HG02981 (cell line): Measurements from ENCODE around the gene SENP3.

ENCODE experiments used
- ATAC-seq: cut with Tn5 transposase; IDR thresholded peaks from one replicate; pipeline ENCODE4 v1.9.1; 2021; ENCODE audit warnings: mild to moderate bottlenecking, moderate library complexity; ENCODE audit not compliant: unreplicated experiment

SENP3 gene

GRCh38 chr17:7561589-7562207 lies at the start of gene SENP3:
TSS of gene SENP3 (plus strand) at chr17:7561919. CDS start at chr17:7563077, 1,158 bp downstream.
- peak; percentile 60 for ATAC-seq

- no peak for ATAC-seq
Observed at GRCh38 chr17:7512105-7512504, 49.6 kb upstream of the SENP3 start.

DNA sequence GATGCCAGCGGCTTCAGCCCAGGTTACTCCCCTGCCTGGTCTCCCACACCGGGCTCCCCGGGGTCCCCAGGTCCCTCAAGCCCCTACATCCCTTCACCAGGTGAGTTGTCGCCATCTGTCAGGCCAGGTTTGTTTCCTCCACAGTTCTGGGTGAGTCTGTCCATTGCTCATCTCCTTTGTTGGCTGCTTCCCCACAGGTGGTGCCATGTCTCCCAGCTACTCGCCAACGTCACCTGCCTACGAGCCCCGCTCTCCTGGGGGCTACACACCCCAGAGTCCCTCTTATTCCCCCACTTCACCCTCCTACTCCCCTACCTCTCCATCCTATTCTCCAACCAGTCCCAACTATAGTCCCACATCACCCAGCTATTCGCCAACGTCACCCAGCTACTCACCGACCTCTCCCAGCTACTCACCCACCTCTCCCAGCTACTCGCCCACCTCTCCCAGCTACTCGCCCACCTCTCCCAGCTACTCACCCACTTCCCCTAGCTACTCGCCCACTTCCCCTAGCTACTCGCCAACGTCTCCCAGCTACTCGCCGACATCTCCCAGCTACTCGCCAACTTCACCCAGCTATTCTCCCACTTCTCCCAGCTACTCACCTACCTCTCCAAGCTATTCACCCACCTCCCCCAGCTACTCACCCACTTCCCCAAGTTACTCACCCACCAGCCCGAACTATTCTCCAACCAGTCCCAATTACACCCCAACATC lies 48.7 kb upstream of the SENP3 start:
- ATAC-seq = no peak

DNA sequence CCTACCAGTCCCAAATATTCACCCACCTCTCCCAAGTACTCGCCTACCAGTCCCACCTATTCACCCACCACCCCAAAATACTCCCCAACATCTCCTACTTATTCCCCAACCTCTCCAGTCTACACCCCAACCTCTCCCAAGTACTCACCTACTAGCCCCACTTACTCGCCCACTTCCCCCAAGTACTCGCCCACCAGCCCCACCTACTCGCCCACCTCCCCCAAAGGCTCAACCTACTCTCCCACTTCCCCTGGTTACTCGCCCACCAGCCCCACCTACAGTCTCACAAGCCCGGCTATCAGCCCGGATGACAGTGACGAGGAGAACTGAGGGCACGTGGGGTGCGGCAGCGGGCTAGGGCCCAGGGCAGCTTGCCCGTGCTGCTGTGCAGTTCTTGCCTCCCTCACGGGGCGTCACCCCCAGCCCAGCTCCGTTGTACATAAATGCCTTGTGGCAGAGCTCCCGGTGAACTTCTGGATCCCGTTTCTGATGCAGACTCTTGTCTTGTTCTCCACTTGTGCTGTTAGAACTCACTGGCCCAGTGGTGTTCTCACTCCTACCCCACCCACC lies 47.8 kb upstream of the SENP3 start:
- ATAC-seq = no peak

GRCh38 chr17:7515911-7516610 lies 45.7 kb upstream of the SENP3 start:
- no peak for ATAC-seq

DNA sequence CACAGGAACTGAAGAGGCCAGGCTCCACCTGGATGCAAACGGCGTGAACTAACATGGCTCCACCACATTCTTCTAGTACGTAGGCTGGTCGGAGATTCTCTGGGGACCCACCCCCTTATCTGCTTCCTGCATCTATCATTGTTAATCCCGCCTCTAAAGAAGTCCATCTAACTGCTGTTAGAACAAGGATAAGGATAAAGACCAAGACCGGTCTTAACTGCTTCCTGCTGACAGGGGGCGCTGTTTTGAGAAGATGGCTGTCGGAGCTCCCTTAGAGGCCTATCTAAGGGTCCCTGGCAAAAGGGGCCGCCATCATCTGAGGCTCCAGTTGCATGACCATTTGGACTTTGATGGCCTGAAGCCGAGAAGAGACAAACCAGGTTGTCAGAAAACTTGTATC lies 38.7 kb upstream of the SENP3 start:
- no peak for ATAC-seq

- ATAC-seq = no peak
Observed at GRCh38 chr17:7528842-7529241, 32.9 kb upstream of the SENP3 start.

DNA sequence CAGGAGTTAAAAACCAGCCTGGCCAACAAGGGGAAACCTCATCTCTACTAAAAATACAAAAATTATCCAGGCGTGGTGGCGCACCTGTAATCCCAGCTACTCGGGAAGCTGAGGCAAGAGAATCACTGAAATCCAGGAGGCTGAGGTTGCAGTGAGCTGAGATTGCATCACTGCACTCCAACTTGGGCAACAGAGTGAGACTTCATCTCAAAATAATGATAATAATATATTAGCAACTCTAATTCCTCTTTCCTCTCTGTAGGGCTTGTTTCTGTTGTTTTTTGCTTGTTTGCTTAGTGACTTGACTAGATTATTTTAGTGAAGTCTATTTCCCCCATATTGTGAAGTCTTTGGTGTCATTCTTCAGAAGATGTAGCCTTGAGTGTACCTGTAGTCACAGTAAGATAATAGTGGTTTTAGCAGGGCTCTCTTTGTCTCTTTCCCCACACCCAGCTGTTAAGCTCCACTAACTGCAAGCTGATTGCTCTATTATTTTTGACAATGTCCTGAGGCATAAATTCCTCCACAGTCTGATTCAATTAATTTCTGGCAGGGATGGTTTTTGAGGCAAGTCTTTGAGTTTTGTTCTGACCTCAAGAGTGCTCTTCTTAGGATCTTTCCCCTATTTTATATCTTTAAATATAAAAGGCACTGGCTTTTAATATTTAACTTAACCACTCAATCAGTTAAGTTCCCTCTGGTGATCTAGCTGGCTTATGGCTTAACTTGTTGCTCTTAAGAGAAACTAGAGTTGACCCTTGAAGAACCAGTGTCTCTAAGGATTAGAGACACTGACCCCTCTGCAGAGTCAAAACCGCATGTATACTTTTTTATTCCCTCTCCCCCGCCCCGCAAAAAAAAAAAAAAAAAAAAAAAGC lies 31.5 kb upstream of the SENP3 start:
- ATAC-seq = no peak

DNA sequence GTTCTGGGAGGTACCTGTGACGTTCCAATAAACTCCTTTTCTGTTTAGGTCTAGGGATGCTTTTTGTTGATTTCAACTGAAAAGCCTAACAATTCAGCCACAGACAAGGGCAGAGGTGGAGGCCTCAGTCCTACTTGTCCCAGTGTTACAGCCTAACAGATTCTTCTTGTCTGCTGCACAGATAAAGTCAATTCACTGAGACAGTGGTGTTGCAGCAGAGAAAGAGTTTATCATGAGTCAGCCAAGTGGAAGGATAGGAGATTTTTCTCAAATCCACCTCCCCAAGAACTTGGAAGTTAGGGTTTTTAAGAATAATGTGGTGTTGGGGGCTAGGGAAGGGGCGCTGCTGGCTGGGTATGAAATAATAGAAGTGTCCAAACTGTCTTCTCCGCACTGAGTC lies 23.7 kb upstream of the SENP3 start:
- no peak for ATAC-seq

DNA sequence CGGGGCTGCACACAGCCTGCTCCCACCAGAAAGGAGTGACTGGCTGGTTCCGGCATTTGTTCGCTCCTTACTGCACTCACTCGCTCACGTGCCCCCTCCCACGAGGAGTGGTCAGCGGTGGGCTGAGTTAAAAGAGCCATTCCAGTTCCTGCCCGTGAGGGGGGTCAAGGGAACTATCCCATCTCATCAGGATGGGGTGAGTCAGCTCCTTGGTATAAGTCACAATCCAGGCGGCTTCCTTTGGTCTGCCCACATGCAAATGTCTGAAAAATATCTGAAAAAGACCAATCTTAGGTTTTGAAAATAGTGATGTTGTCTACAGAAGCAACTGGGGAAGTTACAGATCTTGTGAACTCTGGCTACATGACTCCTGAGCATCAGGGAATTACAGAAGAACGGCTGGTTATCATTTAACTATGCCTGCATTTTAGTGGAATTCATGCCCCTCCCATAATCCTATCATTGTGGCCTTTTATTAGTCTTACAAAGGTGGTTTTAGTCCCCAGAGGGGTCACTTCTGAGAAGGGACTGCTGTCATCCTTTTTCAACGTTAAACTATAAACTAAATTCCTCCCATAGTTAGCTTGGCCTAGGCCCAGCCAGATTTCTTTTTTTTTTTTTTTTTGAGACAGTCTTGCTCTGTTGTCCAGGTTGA lies 22.7 kb upstream of the SENP3 start:
- ATAC-seq = no peak

GRCh38 chr17:7541074-7541621 lies 20.6 kb upstream of the SENP3 start:
- no peak for ATAC-seq

- no peak for ATAC-seq
Observed at GRCh38 chr17:7544911-7545310, 16.8 kb upstream of the SENP3 start.

DNA sequence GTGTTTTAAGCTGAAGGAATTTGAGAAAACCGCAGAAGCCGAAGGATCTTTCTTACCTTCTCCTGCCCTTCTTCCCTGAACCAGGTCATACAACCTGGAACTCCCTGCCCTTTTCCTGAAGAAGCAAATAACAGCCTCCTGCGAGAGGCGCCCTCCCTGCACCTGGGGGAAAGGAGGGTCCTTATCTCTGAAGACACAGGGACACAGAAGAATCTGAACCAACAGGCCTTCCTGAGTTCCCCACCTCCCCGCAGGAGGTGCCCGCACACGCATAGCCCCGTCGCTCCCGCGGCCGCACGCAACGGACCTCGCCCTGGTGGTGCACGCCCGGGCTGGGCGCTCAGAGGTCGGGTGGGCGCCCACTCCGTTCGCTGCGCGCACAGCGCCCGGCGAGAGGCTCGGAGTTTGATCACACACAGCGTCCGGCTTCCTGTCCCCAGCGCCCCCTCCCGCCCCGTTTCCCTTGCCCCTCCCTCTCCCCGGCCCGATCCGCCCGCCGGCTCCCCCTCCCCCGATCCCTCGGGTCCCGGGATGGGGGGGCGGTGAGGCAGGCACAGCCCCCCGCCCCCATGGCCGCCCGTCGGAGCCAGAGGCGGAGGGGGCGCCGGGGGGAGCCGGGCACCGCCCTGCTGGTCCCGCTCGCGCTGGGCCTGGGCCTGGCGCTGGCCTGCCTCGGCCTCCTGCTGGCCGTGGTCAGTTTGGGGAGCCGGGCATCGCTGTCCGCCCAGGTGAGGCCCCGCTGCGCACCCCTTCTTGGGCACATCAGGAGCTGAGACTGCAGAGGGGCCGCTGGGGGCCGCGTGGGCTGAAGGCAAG lies 12.9 kb upstream of the SENP3 start, which contains the start of gene TNFSF12:
Gene TNFSF12 (plus strand): TSS at position 474 of the 816 bp plus-strand sequence. CDS start 96 bp downstream, at position 570.
- no peak for ATAC-seq

GRCh38 chr17:7549401-7550055 lies 12.2 kb upstream of the SENP3 start:
- no peak for ATAC-seq

DNA sequence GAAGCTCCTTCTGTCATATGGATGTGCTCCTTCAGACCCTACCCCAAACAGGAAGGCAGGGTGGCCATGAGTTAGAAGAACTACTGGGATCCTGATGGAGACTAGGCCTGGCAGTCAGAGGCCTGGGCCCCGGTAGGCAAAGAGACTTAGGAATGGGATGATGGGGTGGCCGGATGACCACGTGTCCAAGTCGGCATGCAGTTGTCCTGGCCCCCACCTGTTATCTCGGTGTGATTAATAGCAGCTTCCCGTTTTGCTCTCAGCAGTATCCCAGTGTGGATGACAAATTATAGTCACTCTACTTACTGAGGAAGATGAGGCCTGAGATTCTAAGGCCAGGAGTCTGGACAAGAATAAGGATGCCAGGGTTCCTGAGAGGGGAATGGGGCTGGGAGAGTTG lies 11.4 kb upstream of the SENP3 start:
- no peak for ATAC-seq

DNA sequence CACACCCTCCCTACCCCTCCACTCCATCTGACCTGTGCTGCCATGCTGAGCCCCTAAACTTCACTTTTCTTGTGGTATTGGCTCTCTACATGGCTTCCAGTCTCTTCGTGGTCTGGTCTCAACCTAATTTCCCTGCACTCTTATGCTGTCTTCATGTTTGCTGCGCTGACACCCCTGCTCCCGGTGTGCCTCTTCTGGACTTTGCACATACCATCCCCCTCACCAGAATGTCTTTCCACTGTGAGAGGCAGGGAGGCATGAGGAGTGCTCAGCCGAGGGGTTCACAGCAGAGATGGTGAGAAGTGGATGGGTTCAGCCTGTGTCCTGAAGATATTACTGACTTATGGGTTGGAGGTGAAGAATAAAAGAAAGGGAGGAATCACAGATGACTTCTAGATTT lies 10.3 kb upstream of the SENP3 start:
- no peak for ATAC-seq

GRCh38 chr17:7552621-7553051 lies 9.1 kb upstream of the SENP3 start:
- peak; percentile 60 for ATAC-seq

GRCh38 chr17:7553356-7553755 lies 8.4 kb upstream of the SENP3 start:
- ATAC-seq = no peak
